Osteoblast (primary cell): ENCODE measurements around the gene SPTAN1. TPM values are rescaled to one million over a fixed set of nuclear protein-coding genes. Genes with fewer than 3 reads are reported as not detected.

ENCODE experiments used
- DNase-seq: peaks from one replicate; pipeline ENCODE4 v3.0.0; 2011; ENCODE audit warnings: low spot score, mixed read lengths; ENCODE audit not compliant: insufficient read length; ENCODE audit errors: missing footprints
- H2AFZ ChIP-seq: 2 replicates; pipeline ENCODE4 v1.6.0; 2011; ENCODE audit warnings: mild to moderate bottlenecking, low read length
- H3K27ac ChIP-seq: 2 replicates; pipeline ENCODE4 v1.5.1; 2011; ENCODE audit warnings: mild to moderate bottlenecking, low read depth, low read length, moderate library complexity
- H3K27me3 ChIP-seq: 2 replicates; pipeline ENCODE4 v1.6.0; 2012; ENCODE audit warnings: mild to moderate bottlenecking, control low read depth, inconsistent platforms, low read length, moderate library complexity; ENCODE audit not compliant: insufficient read depth
- H3K36me3 ChIP-seq: 2 replicates; pipeline ENCODE4 v1.5.1; 2011; ENCODE audit warnings: mild to moderate bottlenecking, low read length, control low read depth, moderate library complexity; ENCODE audit not compliant: insufficient read depth
- H3K4me1 ChIP-seq: 2 replicates; pipeline ENCODE4 v1.5.1; 2011; ENCODE audit warnings: mild to moderate bottlenecking, low read length, control low read depth, moderate library complexity; ENCODE audit not compliant: insufficient read depth
- H3K4me2 ChIP-seq: 2 replicates; pipeline ENCODE4 v1.6.0; 2011; ENCODE audit warnings: mild to moderate bottlenecking, low read length; ENCODE audit not compliant: insufficient read depth
- H3K4me3 ChIP-seq: fragments of 200-600 bp; sonication (generic); 3 replicates; pipeline ENCODE4 v1.5.1; 2012; ENCODE audit warnings: mild to moderate bottlenecking, low read length, inconsistent platforms; ENCODE audit not compliant: insufficient read depth
- H3K79me2 ChIP-seq: 2 replicates; pipeline ENCODE4 v1.6.0; 2012; ENCODE audit warnings: mild to moderate bottlenecking, low read length, control low read depth, inconsistent platforms; ENCODE audit not compliant: insufficient read depth
- H3K9me3 ChIP-seq: 2 replicates; pipeline ENCODE4 v1.5.1; 2011; ENCODE audit warnings: low read depth, low read length, control low read depth
- H4K20me1 ChIP-seq: 2 replicates; pipeline ENCODE4 v1.6.0; 2012; ENCODE audit warnings: mild to moderate bottlenecking, low read length, control low read depth; ENCODE audit not compliant: insufficient read depth
- CTCF ChIP-seq: IDR thresholded peaks from 2 replicates; pipeline ENCODE4 v1.5.1; 2011; ENCODE audit warnings: mild to moderate bottlenecking, low read depth, low read length, moderate library complexity; ENCODE audit errors: extremely low read depth
- total RNA-seq: library from RNA; depleted of rRNA; stranded (reverse); fragments of >200 nt; gene quantifications from 2 replicates; pipeline ENCODE4 v1.2.3, GENCODE V29; 2012

Gene SPTAN1
- total RNA-seq, 1 donor = 354 TPM

DNA sequence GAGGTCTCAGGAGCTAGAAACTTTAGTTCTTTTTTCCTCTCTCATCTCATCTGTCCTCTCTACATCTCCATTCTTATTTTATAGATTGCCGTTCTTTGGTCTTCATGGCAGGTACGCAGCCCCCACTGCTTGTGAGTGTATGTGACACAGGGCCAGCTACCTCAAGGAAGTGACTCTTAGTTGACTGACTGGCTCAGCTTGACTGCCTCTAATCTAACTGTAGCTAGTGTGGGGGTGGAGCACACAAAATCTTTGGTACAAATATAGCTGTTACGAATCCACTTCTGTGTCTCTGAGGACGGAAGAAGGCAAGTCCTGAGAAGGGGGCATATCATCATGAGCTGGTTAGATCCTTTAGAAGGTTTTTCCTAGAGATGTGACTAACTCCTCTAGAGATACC, 19.8 kb upstream of the SPTAN1 start:
- H3K27ac ChIP-seq = no peak overlapping the region
- no peaks in the 10 kb centered on the region for H4K20me1 ChIP-seq
- TF ChIP-seq CTCF = no peak
- H3K27me3 ChIP-seq = no peaks in the 10 kb centered on the region
- peaks cover 6% of the 10 kb centered on the region for H3K4me1 ChIP-seq
- H2AFZ ChIP-seq = no peak overlapping the region
- no peaks in the 10 kb centered on the region for H3K79me2 ChIP-seq
- no peak for DNase-seq
- H3K4me2 ChIP-seq = no peak overlapping the region
- no peak overlapping the region for H3K4me3 ChIP-seq
- no peaks in the 10 kb centered on the region for H3K9me3 ChIP-seq
- H3K36me3 ChIP-seq = peaks cover 43% of the 10 kb centered on the region

DNA sequence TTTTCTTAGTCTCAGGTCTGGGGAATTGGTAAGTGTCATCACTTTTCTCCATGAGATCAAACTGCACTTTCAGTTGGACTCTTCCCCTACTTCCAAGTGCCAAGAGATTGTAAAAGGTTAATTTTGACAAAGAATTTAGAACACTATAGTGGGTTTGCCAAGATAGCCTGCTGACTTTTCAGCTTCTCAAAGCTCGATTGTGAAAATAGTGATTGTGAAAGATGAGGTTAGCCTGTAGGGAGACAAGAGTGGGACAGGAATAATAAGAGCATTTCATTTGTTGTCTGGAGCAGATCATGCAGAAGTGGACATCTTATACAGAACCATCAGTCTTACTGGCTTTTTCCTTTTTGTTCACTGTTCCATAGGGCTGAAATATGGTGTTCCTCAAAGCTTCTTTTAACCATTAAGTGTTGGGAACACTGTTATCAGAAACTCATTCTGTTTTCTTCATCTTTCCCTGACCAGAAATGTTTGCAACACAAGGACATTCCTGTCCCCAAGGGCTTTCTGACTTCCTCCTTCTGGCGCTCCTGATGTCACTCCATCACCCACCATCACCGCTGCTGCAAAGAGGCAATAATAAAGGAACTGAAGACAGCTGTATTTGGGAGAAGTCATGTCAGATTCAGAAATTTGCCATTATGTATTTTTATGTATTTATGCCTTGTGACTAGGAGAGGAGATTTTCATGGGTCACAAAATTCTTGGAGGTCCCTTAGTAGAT, 11.6 kb upstream of the SPTAN1 start:
- Histone ChIP-seq H4K20me1 (no peaks in the 10 kb centered on the region), H3K4me1 (no peaks in the 10 kb centered on the region), H3K27ac (no peak overlapping the region), H3K4me3 (no peak overlapping the region), H3K9me3 (no peaks in the 10 kb centered on the region), H3K4me2 (no peak overlapping the region), H3K36me3 (peaks cover 59% of the 10 kb centered on the region), H3K27me3 (no peaks in the 10 kb centered on the region), H2AFZ (no peak overlapping the region), H3K79me2 (no peaks in the 10 kb centered on the region)
- TF ChIP-seq CTCF = no peak
- no peak for DNase-seq

- H4K20me1 ChIP-seq = no peaks in the 10 kb centered on the region
- H3K27me3 ChIP-seq = no peaks in the 10 kb centered on the region
- H3K4me3 ChIP-seq = no peak overlapping the region
- H3K4me2 ChIP-seq = no peak overlapping the region
- DNase-seq = no peak
- H3K79me2 ChIP-seq = no peaks in the 10 kb centered on the region
- no peak for TF ChIP-seq CTCF
- no peak overlapping the region for H3K27ac ChIP-seq
- H3K36me3 ChIP-seq = peaks cover 13% of the 10 kb centered on the region
- H3K4me1 ChIP-seq = peaks cover 22% of the 10 kb centered on the region
- H2AFZ ChIP-seq = no peak overlapping the region
- H3K9me3 ChIP-seq = no peaks in the 10 kb centered on the region
Measured at GRCh38 chr9:128546504-128546903, 5.9 kb upstream of the SPTAN1 start.

- H2AFZ ChIP-seq = no peak overlapping the region
- TF ChIP-seq CTCF = no peak
- H3K4me2 ChIP-seq = no peak overlapping the region
Measured at GRCh38 chr9:128548876-128549275, 3.5 kb upstream of the SPTAN1 start.

More at GRCh38 chr9:128548876-128549275, 3.5 kb upstream of the SPTAN1 start:
- Histone ChIP-seq H3K27ac (no peak overlapping the region), H3K79me2 (peaks cover 14% of the 10 kb centered on the region), H3K9me3 (no peaks in the 10 kb centered on the region), H4K20me1 (peaks cover 11% of the 10 kb centered on the region), H3K4me1 (peaks cover 28% of the 10 kb centered on the region), H3K27me3 (no peaks in the 10 kb centered on the region), H3K36me3 (no peaks in the 10 kb centered on the region), H3K4me3 (no peak overlapping the region)
- DNase-seq = peak; percentile 65
